ENCODE measurements around the gene MYH9. TPM values are rescaled to one million over a fixed set of nuclear protein-coding genes. Genes with fewer than 3 reads are reported as not detected.

The MYH9 gene
- polyA plus RNA-seq, 2 donors, result 107 to 114 TPM

- Histone ChIP-seq H3K27me3 (ENCODE audit: control insufficient read depth in 1 of 2, insufficient read depth in 2 of 2, low read length in 2 of 2) (no peaks in the 10 kb centered on the region), H3K9me3 (ENCODE audit: control insufficient read depth in 2 of 2, insufficient read depth in 1 of 2, low read depth in 1 of 2, low read length in 1 of 2) (no peaks in the 10 kb centered on the region), H3K36me3 (ENCODE audit: control insufficient read depth in 2 of 2, insufficient read depth in 2 of 2, low read length in 1 of 2) (peaks cover 24 to 68% of the 10 kb centered on the region in 2 donors), H3K4me3 (ENCODE audit: low read depth in 1 of 2, low read length in 2 of 2) (no peak overlapping the region), H3K4me1 (ENCODE audit: control insufficient read depth in 2 of 2, insufficient read depth in 2 of 2, low read length in 1 of 2) (peaks cover 9 to 29% of the 10 kb centered on the region in 2 donors), H3K27ac (ENCODE audit: low read depth in 2 of 2, low read length in 1 of 2) (peak overlapping the region; percentile 86 to 99)
- WGBS, 2 donors, result 89% methylated on average over 36 to 37 of the region's 37 CpGs
Measured at GRCh38 chr22:36321797-36322601, 65.8 kb downstream of the MYH9 start.

GRCh38 chr22:36320553-36320952, 67.2 kb downstream of the MYH9 start:
- peaks cover 20 to 62% of the 10 kb centered on the region in 2 donors for H3K36me3 ChIP-seq (ENCODE audit: control insufficient read depth in 2 of 2, insufficient read depth in 2 of 2, low read length in 1 of 2)
- peak overlapping the region; percentile 11 to 80 for H3K27ac ChIP-seq (ENCODE audit: low read depth in 2 of 2, low read length in 1 of 2)
- WGBS, 2 donors, result 66% methylated on average over 9 of the region's 9 CpGs
- H3K4me1 ChIP-seq (ENCODE audit: control insufficient read depth in 2 of 2, insufficient read depth in 2 of 2, low read length in 1 of 2), result peaks cover 9 to 20% of the 10 kb centered on the region in 2 donors
- no peak overlapping the region for H3K4me3 ChIP-seq (ENCODE audit: low read depth in 1 of 2, low read length in 2 of 2)
- H3K9me3 ChIP-seq (ENCODE audit: control insufficient read depth in 2 of 2, insufficient read depth in 1 of 2, low read depth in 1 of 2, low read length in 1 of 2), result no peaks in the 10 kb centered on the region
- no peaks in the 10 kb centered on the region for H3K27me3 ChIP-seq (ENCODE audit: control insufficient read depth in 1 of 2, insufficient read depth in 2 of 2, low read length in 2 of 2)

- no peaks in the 10 kb centered on the region for H3K9me3 ChIP-seq (ENCODE audit: control insufficient read depth in 2 of 2, insufficient read depth in 1 of 2, low read depth in 1 of 2, low read length in 1 of 2)
- H3K4me1 ChIP-seq (ENCODE audit: control insufficient read depth in 2 of 2, insufficient read depth in 2 of 2, low read length in 1 of 2), result peaks cover 6 to 18% of the 10 kb centered on the region in 2 donors
- no peak overlapping the region for H3K4me3 ChIP-seq (ENCODE audit: low read depth in 1 of 2, low read length in 2 of 2)
- no peaks in the 10 kb centered on the region for H3K27me3 ChIP-seq (ENCODE audit: control insufficient read depth in 1 of 2, insufficient read depth in 2 of 2, low read length in 2 of 2)
- H3K36me3 ChIP-seq (ENCODE audit: control insufficient read depth in 2 of 2, insufficient read depth in 2 of 2, low read length in 1 of 2), result peaks cover 18 to 62% of the 10 kb centered on the region in 2 donors
- H3K27ac ChIP-seq (ENCODE audit: low read depth in 2 of 2, low read length in 1 of 2), result peak overlapping the region; percentile 11 to 80
- 81 to 84% methylated on average over 26 of the region's 26 CpGs for WGBS, 2 donors
Measured at GRCh38 chr22:36319595-36320497, 67.9 kb downstream of the MYH9 start.

GRCh38 chr22:36318442-36318841, 69.3 kb downstream of the MYH9 start:
- Histone ChIP-seq H3K4me1 (ENCODE audit: control insufficient read depth in 2 of 2, insufficient read depth in 2 of 2, low read length in 1 of 2) (peaks cover under 1 to 5% of the 10 kb centered on the region in 2 donors), H3K4me3 (ENCODE audit: low read depth in 1 of 2, low read length in 2 of 2) (no peak overlapping the region), H3K9me3 (ENCODE audit: control insufficient read depth in 2 of 2, insufficient read depth in 1 of 2, low read depth in 1 of 2, low read length in 1 of 2) (no peaks in the 10 kb centered on the region), H3K27me3 (ENCODE audit: control insufficient read depth in 1 of 2, insufficient read depth in 2 of 2, low read length in 2 of 2) (no peaks in the 10 kb centered on the region), H3K36me3 (ENCODE audit: control insufficient read depth in 2 of 2, insufficient read depth in 2 of 2, low read length in 1 of 2) (peaks cover 23 to 67% of the 10 kb centered on the region in 2 donors), H3K27ac (ENCODE audit: low read depth in 2 of 2, low read length in 1 of 2) (peak overlapping the region; percentile 62 to 65)
- WGBS, 2 donors, result 86 to 87% methylated on average over 12 of the region's 12 CpGs

- Histone ChIP-seq H3K36me3 (ENCODE audit: control insufficient read depth in 2 of 2, insufficient read depth in 2 of 2, low read length in 1 of 2) (peaks cover 25 to 67% of the 10 kb centered on the region in 2 donors), H3K27ac (ENCODE audit: low read depth in 2 of 2, low read length in 1 of 2) (peak overlapping the region; percentile 65 to 69), H3K27me3 (ENCODE audit: control insufficient read depth in 1 of 2, insufficient read depth in 2 of 2, low read length in 2 of 2) (no peaks in the 10 kb centered on the region), H3K4me3 (ENCODE audit: low read depth in 1 of 2, low read length in 2 of 2) (no peak overlapping the region), H3K9me3 (ENCODE audit: control insufficient read depth in 2 of 2, insufficient read depth in 1 of 2, low read depth in 1 of 2, low read length in 1 of 2) (no peaks in the 10 kb centered on the region), H3K4me1 (ENCODE audit: control insufficient read depth in 2 of 2, insufficient read depth in 2 of 2, low read length in 1 of 2) (no peaks in the 10 kb centered on the region)
- 54 to 63% methylated on average over 20 of the region's 20 CpGs for WGBS, 2 donors
Measured at GRCh38 chr22:36317658-36318271, 70.0 kb downstream of the MYH9 start.

GRCh38 chr22:36316419-36316818, 71.3 kb downstream of the MYH9 start:
- Histone ChIP-seq H3K27ac (ENCODE audit: low read depth in 2 of 2, low read length in 1 of 2) (peak overlapping the region in 1 of 2 donors; percentile 11), H3K4me1 (ENCODE audit: control insufficient read depth in 2 of 2, insufficient read depth in 2 of 2, low read length in 1 of 2) (no peaks in the 10 kb centered on the region), H3K36me3 (ENCODE audit: control insufficient read depth in 2 of 2, insufficient read depth in 2 of 2, low read length in 1 of 2) (peaks cover 18 to 66% of the 10 kb centered on the region in 2 donors), H3K9me3 (ENCODE audit: control insufficient read depth in 2 of 2, insufficient read depth in 1 of 2, low read depth in 1 of 2, low read length in 1 of 2) (no peaks in the 10 kb centered on the region), H3K27me3 (ENCODE audit: control insufficient read depth in 1 of 2, insufficient read depth in 2 of 2, low read length in 2 of 2) (no peaks in the 10 kb centered on the region), H3K4me3 (ENCODE audit: low read depth in 1 of 2, low read length in 2 of 2) (no peak overlapping the region)
- 95% methylated on average over 14 of the region's 14 CpGs for WGBS, 2 donors

- Histone ChIP-seq H3K27me3 (ENCODE audit: control insufficient read depth in 1 of 2, insufficient read depth in 2 of 2, low read length in 2 of 2) (no peaks in the 10 kb centered on the region), H3K36me3 (ENCODE audit: control insufficient read depth in 2 of 2, insufficient read depth in 2 of 2, low read length in 1 of 2) (peaks cover 22 to 68% of the 10 kb centered on the region in 2 donors), H3K27ac (ENCODE audit: low read depth in 2 of 2, low read length in 1 of 2) (peak overlapping the region in 1 of 2 donors; percentile 18), H3K9me3 (ENCODE audit: control insufficient read depth in 2 of 2, insufficient read depth in 1 of 2, low read depth in 1 of 2, low read length in 1 of 2) (no peaks in the 10 kb centered on the region), H3K4me1 (ENCODE audit: control insufficient read depth in 2 of 2, insufficient read depth in 2 of 2, low read length in 1 of 2) (no peaks in the 10 kb centered on the region), H3K4me3 (ENCODE audit: low read depth in 1 of 2, low read length in 2 of 2) (no peak overlapping the region)
- 71 to 74% methylated on average over 7 of the region's 7 CpGs for WGBS, 2 donors
Measured at GRCh38 chr22:36315325-36315724, 72.4 kb downstream of the MYH9 start.

- Histone ChIP-seq H3K27me3 (ENCODE audit: control insufficient read depth in 1 of 2, insufficient read depth in 2 of 2, low read length in 2 of 2) (no peaks in the 10 kb centered on the region), H3K9me3 (ENCODE audit: control insufficient read depth in 2 of 2, insufficient read depth in 1 of 2, low read depth in 1 of 2, low read length in 1 of 2) (no peaks in the 10 kb centered on the region), H3K4me1 (ENCODE audit: control insufficient read depth in 2 of 2, insufficient read depth in 2 of 2, low read length in 1 of 2) (no peaks in the 10 kb centered on the region), H3K27ac (ENCODE audit: low read depth in 2 of 2, low read length in 1 of 2) (no peak overlapping the region), H3K4me3 (ENCODE audit: low read depth in 1 of 2, low read length in 2 of 2) (no peak overlapping the region), H3K36me3 (ENCODE audit: control insufficient read depth in 2 of 2, insufficient read depth in 2 of 2, low read length in 1 of 2) (peaks cover 34 to 60% of the 10 kb centered on the region in 2 donors)
- WGBS, 2 donors, result 71 to 75% methylated on average over 18 of the region's 18 CpGs
Measured at GRCh38 chr22:36311386-36312085, 76.2 kb downstream of the MYH9 start.

GRCh38 chr22:36308880-36309279, 78.9 kb downstream of the MYH9 start:
- peak overlapping the region in 1 of 2 donors; percentile 6 for H3K27ac ChIP-seq (ENCODE audit: low read depth in 2 of 2, low read length in 1 of 2)

More at GRCh38 chr22:36308880-36309279, 78.9 kb downstream of the MYH9 start:
- Histone ChIP-seq H3K27me3 (ENCODE audit: control insufficient read depth in 1 of 2, insufficient read depth in 2 of 2, low read length in 2 of 2) (no peaks in the 10 kb centered on the region), H3K4me1 (ENCODE audit: control insufficient read depth in 2 of 2, insufficient read depth in 2 of 2, low read length in 1 of 2) (no peaks in the 10 kb centered on the region), H3K36me3 (ENCODE audit: control insufficient read depth in 2 of 2, insufficient read depth in 2 of 2, low read length in 1 of 2) (peaks cover 45 to 72% of the 10 kb centered on the region in 2 donors), H3K4me3 (ENCODE audit: low read depth in 1 of 2, low read length in 2 of 2) (no peak overlapping the region), H3K9me3 (ENCODE audit: control insufficient read depth in 2 of 2, insufficient read depth in 1 of 2, low read depth in 1 of 2, low read length in 1 of 2) (no peaks in the 10 kb centered on the region)
- WGBS, 2 donors, result 83 to 91% methylated on average over 17 of the region's 17 CpGs
